ENCODE results near the gene SMIM22. TPM values are rescaled to one million over a fixed set of nuclear protein-coding genes. Genes with fewer than 3 reads are reported as not detected.

SMIM22 gene
- total RNA-seq, 1 donor from 2014 or later = not detected

Other genes starting within 250 kb of the SMIM22 start
- gene C16orf96, start 239.0 kb upstream of the SMIM22 start, total RNA-seq = 0.07 TPM
- 32.4 TPM for gene UBALD1, start 180.5 kb upstream of the SMIM22 start, total RNA-seq
- 31.6 TPM for gene MGRN1, start 170.5 kb upstream of the SMIM22 start, total RNA-seq
- 51.7 TPM for gene NUDT16L1, start 101.8 kb upstream of the SMIM22 start, total RNA-seq
- gene ANKS3, start 61.1 kb upstream of the SMIM22 start, total RNA-seq = 7.8 TPM
- 0.30 TPM for gene DNAAF8, start 60.8 kb upstream of the SMIM22 start, total RNA-seq
- gene ZNF500, start 28.2 kb upstream of the SMIM22 start, total RNA-seq = 8.4 TPM
- gene SEPTIN12, start 7.0 kb upstream of the SMIM22 start, total RNA-seq = not detected
- 134 TPM for gene ROGDI, start 7.3 kb downstream of the SMIM22 start, total RNA-seq
- gene GLYR1, start 51.9 kb downstream of the SMIM22 start, total RNA-seq = 102 TPM
- gene UBN1, start 52.1 kb downstream of the SMIM22 start, total RNA-seq = 50.9 TPM
- gene PPL, start 141.8 kb downstream of the SMIM22 start, total RNA-seq = 18.4 TPM
- gene SEC14L5, start 163.0 kb downstream of the SMIM22 start, total RNA-seq = 31.4 TPM
- 6.1 TPM for gene NAGPA, start 238.6 kb downstream of the SMIM22 start, total RNA-seq